ENCODE measurements around the gene DAAM1.

DNA sequence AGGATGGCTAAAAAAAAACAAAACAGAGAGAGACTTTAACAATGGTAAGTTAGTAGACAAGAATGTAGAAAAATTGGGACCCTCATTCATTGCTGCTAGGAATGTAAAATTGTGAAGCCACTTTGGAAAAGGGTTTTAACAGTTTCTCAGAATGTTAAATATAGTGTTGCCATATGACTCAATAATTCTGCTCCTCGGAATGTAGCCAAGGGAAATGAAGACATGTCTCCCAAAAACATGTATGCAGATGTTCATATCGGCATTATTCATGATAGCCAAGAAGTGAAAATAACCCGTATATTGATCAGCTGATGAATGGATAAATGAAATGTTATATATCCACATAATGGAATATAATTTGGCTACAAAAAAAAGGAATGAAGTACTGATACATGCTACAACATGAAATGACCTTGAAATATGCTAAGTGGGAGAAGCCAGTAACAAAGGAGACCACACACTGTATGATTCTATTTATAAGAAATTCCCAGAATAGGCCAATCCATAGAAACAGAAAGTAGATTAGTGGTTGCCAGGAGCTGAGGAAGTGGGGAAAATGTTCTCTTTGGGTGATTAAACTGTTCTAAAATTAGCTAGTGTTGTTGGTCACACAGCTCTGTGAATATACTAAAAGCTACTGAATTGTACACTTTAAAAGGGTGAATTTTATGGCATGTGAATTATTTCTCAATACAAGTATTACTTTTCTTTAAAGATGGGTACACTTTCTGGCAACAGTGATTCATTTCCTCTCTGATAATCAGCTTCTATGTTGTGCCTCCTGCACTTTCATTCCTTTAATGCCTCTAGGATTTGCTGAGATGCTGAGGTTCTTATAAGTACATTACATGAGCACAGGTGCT is 132.5 kb downstream of the DAAM1 start:
- TF ChIP-seq CTCF (IDR thresholded peaks at IDR 0.05) (no peak), EP300 (IDR thresholded peaks at IDR 0.05) (peak in 1 of 2 donors; percentile 66)
